Stimulated activated CD4-positive, alpha-beta T cell treated with anti-CD3 and anti-CD28 coated beads, Interleukin-4, amount 100 ng/mL, for 48 hours (primary cell): ENCODE measurements around the gene KLF14.
"Not testable (repeated sequence)": the region's sequence is repeated elsewhere in the genome, so short reads cannot be mapped to it uniquely, and the experiment has no call there.

ENCODE experiments used
- DNase-seq, 2 donors: peaks; one replicate each; pipeline ENCODE4 v3.0.0-alpha.2; 2020; ENCODE audit warnings: low read depth in 2 of 2

KLF14 gene

DNA sequence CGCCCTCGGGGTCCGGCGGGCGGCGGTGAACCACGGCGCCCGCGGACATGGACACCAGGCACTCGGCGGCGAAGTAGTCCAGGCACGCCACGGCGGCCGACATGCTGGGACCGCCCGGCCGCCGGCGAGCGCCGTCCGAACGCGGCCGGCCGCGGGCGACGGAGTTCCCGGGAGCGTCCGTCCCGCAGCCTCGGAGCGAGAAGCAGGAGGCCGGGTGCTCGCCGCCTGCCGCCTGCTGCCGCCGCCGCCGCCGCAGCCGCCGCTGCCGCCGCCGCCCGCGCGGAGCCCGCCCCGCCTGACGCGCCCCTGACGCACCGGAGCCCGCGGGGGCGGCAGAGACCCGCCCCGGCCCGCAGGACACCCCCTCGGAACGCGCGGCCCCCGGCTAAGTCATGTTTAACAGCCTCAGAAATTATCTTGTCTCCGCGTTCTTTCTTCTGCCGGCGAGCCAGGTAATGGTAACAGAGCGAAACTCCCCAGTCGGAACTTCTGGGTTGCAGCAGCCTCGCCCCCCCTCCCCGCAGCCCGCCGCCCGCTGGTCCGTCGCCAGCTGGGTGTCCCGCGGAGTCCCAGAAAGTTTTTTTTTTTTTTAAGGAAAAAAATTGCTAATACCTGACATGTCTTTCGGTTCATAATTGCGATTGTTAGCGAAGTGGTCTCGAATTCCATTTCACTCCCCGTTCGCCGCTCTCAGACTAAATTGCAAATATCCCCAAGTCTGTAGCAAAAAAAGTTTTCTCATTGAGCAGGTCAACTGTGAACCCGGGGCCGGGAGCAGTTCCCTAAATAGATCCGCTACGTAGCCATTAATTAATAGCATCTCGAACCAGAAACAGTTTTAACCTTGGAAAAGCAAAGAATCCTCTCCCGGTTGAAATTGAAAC lies at the start of gene KLF14:
Gene KLF14, minus strand, starts transcription at position 277 of the 884 bp plus-strand sequence. Its CDS starts 174 bp downstream, at position 103.
- DNase-seq = peak; percentile 10 to 12

DNA sequence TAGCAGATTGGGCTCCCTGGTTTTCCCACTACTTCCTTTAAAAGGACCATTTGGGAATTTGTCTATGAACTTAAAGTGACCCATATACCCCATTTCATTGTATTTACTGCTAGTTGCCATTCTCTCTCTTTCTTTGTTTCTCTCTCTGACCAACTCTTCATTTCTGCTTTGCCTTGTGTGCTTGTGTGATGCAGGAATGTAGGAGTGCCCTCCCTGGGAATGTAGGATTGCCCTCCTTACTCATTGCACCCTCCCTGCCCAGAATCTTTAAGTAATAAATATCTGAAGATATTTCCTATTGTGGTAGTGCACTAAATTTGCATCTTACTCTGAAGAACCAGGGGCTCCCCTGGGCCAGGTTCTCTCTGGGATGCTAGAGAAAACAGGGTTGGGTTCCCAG lies 47.3 kb upstream of the KLF14 start:
- DNase-seq = no peak

DNA sequence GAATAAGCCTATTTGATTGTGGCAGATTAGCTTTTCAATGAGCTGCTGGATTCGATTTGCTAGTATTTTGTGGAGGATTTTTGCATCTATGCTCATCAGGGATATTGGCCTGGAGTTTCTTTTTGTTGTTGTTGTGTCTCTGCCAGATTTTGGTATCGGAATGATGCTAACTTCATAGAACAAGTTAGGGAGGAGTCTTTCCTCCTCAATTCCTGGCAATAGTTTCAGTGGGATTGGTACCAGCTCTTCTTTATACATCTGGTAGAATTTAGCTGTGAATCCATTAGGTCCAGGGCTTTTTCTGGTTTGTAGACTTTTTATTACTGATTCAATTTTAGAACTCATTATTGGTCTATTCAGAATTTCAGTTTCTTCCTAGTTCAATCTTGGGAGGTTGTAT lies 43.4 kb upstream of the KLF14 start:
- no peak for DNase-seq

DNA sequence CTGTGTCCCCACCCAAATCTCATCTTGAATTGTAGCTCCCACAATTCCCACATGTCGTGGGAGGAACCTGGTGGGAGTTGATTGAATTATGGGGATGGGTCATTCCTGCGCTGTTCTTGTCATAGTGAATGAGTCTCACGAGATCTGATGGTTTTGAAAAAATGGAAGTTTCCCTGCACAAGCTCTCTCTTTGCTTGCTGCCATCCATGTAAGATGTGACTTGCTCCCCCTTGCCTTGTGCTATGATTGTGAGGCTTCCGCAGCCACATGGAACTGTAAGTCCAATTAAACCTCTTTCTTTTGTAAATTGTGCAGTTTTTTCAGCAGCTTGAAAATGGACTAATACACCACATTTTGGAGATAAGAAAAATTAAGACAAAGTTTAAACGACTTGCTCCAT lies 38.4 kb upstream of the KLF14 start:
- not testable (repeated sequence) for DNase-seq

DNA sequence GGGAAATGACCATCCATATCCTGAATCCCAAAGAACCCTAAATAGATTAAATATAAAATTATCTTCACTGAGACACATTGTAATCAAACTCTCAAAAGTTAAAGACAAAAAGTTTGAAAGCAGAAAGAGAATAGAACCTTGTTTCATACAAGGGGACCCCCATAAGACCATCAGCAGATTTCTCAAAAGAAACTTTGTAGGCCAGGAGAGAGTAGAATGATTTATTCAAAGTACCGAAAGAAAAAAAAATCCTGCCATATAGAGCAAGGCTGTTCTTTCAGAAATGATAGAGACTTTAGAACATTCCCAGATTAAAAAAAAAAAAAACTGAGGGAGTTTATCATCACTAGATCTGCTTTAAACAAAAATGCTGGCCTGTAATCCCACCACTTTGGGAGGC lies 34.8 kb upstream of the KLF14 start:
- no peak for DNase-seq

DNA sequence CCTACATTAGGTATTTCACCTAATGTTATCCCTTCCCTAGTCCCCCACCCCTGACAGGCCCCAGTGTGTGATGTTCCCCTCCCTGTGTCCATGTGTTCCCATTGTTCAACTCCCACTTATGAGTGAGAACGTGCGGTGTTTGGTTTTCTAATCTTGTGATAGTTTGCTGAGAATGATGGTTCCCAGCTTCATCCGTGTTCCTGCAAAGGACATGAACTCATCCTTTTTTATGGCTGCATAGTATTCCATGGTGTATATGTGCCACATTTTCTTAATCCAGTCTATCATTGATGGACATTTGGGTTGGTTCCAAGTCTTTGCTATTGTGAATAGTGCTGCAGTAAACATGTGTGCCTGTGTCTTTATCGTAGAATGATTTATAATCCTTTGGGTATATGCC lies 30.6 kb upstream of the KLF14 start:
- not testable (repeated sequence) for DNase-seq

DNA sequence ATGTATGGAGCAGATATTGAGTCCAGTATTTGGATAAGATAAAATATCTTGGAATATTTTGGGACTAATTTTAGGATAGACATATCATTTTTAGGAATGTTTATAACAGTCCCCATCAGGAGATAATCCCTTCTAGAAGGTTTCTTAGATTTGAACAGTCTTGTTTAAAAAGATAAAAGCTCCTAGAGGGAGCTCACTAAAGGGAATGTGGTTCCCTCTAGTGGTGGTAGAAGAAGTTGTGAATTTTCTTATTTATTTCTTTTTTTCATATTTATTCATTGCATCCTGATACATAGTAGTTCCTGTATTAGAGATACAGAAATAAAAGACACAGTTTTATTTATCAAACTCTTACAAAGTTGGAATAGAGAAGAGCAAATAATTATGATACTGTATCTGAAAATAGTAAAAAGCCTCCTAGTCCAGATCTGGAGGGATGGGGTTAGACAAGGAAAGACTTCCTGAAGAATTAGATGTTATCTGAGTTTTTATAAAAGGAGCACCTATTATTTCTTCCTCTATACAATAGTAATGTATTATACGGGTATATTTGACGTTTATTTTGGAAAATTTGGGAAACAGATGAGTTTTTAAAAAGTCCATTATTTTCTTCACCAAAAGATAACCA lies 24.5 kb upstream of the KLF14 start:
- DNase-seq = no peak

DNA sequence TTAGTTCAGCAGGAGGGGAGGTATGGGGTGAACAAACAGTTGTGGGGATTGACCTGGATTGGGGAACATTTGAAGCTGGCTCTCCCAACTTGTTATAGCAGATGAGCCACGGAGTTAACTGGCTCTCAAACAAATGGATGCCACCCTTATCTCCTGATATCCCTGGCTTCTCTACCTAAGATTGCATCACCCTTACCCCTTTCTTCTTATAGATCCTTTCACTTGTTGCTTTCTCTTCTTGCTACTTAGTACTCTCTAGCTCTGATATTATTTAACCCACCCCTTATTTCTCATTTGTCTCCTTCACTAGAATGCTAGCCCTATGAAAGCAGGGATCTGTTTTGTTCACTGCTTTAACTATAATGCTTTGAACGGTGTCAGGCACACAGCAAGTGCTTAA lies 22.3 kb upstream of the KLF14 start:
- DNase-seq = no peak

DNA sequence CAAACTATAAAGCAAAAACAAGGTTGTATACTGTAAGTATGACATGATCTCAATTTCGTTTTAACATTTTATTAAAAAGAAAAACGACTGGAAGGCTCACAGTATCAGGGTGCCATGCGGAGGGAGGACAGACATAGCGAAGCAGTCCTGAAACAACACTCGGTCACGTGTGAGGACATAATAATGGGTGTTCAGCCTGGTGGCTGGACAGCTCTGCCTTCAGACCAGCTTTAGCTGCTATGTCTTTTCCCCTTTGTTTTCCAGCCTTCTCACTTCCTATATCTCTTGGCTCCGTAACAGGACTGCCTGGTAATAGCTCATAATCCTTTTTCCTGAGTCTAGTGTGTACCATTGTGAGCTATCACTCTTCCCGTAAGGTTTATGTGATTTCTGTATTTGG lies 18.4 kb upstream of the KLF14 start:
- DNase-seq = no peak

DNA sequence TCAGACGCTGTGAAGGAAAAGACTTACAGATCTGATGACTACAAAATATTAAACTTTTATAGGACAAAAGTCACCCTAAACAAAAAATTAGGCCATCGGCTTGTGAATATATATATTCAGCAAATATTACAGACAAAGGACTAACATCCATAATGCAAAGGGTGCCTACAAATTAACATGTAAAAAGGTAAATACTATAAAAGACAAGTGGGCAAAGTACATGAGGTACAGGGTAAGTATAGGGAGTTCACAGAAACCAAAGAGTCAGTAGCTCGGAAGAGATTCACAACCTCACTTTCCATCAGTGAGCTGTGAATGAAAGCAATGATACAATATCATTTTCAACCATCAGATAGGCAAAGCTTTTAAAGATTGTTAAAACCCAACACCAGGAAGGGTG lies 16.7 kb upstream of the KLF14 start:
- DNase-seq = no peak

DNA sequence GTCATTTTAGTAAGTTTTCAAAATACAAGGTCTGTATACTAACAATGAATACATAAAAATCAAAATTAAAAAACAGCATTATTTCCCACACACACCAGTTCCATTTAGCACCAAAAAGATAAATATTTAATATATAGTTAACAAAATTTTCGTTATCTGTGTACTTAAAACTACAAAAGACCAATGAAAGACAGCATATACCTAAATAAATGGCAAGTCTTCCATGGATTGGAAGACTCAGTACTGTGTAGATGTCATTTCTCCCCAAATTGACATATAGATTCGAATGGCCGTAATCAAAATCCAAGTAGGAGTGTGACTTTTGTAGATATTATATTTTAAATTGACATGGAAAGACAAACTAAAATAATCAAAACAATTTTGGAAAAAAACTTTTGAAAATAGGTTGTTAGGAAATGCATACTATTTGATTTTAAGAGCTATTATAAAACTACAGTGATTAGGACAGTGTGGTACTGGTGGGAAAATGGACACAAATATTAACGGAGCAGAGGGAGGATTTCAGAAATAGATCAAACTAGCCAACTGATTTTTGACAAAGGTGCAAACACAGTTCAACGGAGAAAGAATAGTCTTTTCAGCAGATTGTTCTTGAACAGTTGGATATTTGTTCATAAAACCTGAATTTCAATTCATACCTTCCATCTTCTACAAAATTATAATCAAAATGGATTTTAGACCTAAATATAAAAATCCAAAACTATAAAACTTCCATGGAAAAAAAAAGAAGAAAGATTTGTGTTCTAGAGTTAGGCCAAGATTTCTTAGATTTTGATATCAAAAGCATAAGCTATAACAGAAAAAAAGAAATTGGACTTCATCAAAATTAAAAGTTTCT lies 14.8 kb upstream of the KLF14 start:
- no peak for DNase-seq

DNA sequence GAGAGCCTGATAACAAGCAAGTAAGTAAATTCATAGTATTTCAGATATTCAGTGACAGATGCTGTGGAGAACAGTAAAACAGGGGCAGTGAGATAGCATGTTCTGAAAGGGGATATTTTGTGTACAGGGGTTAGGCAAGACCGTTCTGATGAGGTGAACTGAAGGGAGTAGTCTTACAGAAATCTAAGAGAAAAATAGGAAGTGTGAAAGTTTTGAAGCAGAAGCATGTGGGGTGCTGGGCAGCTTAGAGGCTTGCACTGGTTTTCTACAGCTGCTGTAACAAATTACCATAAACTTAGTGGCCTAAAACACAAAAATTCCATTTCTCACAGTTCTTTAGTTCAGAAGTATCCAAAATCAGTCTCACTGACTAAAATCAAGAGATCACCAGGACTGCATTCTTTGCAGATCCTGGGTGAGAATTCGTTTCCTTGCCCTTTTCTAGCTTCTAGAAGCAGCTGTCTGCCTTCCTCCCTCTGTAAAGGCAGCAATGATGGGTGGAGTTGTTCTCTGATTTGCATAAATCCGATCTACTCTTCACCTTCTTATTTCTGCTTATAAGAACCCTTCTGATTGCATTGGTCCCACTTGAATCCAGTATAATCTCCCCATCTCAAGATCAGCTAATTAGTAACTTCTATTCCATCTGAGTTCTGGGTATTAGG lies 7.5 kb upstream of the KLF14 start:
- no peak for DNase-seq

DNA sequence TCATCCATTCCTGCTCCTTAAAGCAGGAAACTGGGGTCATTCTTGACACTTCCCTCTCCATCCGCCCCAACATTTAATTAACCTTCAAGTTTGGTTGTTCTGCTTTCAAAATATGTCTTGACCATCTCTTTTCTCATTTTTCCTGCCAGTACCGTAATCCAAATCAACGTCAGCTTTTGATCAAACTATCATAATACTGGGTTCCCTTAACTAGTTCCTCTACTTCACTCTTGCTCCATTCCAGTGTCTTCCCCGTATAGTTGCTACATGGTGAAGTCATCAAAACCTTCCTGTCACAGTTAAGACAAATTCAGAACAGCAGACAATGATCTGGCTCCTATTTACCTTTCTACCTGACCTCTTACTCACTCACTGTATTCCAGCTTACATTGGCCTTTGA lies 6.6 kb upstream of the KLF14 start:
- no peak for DNase-seq

DNA sequence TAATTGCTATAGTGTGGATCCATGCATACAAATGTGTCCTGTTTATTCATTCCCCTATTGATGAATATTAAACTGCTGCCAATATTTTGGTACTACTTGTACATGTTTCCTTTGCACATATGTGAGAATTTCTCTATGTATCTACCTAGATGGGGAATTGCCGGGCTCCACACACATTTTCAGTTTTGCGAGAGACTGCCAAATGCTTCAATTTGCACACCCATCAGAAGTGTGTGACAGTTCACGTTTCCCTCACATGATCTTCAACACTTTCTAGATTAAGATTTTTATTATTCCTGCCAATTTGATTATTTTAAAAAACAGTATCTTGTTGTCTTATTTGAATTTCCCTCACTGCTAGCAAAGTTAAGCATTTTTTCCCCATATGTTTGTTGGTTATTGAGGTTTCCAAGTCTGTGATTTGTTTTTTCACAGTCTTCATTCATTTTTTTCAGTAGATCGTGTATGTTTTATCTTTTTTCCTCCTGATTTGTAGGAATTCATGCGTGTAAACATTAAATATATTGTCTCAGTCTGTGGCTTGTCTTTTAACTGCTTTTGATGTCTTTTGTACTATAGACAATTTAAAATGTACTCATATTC lies 2.4 kb upstream of the KLF14 start:
- no peak for DNase-seq

DNA sequence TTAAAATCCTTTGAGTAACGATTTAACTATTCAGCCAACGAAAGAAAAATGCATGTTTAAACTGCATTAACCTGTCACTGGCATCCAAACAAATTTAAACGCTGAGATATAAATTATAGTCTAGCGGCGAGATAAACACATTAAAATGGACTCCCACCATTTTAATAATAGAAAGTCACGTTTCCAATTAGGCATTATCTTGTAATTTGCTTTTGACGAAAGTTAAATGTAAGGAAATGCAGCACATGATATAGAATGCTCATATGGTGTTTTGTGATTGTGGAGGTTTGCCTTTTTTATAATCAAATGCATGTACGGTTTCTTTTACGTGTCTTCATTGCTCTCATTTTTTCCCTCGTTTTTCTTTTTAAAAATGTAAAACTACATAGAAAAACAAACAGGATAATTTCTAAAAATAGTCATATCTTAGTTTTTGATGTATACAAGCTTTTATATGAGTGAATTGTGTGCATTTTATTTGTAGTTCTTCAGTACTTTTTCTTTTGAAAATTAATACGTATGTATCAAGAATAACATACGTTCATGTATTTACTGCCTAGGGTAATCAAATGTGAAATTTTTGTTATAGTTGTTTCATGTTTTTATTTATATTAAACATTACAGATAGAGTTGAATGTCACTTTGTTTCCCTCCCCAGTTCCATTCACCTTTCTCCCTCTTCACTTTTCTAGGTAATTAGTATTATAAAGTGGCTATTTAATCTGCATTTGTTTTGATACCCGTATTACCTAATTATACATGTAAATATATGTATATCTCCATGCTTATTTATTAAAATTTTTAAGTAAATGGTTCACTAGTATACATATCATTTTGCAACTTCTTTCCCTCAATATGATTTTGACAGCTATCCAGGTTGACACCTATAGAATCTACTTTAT lies 1.1 kb upstream of the KLF14 start:
- DNase-seq = no peak

DNA sequence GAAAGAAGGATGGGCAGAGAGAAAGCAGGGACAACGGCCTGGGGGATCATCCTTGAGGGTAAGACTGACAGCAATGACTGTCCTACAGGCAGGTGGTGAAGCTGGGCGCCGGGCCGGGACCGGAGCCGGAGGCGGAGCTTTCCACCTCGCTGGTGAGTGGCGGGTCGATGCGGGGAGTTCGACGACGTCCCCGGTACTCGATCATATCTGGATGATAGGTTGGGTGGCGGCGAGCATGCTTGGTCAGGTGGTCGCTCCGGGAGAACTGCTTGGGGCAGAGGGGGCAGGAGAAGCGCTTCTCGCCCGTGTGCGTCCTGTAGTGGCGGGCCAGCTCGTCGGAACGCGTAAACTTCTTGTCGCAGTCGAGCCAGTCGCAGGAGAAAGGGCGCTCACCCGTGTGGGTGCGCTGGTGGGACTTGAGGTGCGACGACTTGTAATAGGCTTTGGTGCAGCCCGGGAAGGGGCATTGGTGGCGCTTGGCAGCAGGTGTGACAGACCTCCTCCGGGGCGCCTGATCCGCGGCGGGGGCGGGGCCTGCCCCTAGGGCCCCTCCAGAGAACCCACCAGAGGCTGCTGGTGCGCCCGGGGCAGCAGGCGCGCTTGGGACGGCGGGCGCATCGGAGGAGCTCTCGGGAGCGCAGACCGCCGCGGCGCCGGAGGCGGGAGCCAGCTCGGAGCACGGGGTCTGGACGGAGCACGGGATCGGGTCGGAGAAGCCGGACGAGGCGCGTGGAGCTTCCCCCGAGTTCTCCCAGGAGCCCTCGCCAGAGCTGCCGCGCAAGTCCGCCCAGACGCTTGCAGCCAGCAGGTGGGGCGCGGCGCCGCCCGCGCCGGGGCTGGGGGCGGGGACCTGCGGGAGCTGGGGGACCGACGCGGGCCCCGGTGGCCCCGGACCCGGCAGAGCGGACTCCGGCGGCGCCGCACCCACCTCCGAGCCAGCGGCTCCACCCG lies 752 bp downstream of the KLF14 start:
- DNase-seq = peak; percentile 6 to 12

DNA sequence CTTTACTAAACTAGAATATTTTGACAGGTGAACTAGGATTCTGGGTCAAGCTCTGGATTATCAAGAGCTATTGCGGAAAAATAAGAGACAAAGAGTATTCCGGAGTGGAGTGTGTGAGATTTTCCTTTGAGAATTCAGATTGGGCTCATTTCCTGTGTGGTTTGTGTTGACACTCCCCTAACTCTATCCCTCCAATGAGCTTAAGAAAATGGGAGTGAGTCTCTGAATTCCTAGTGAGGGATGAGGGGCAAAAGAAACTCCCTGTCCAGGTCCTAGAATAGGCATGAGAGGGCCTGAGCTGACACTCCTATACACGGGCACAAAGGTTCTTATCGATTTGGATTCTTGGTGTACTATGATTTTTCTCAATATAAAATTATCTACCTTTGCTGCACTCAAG lies 10.2 kb downstream of the KLF14 start:
- DNase-seq = no peak

DNA sequence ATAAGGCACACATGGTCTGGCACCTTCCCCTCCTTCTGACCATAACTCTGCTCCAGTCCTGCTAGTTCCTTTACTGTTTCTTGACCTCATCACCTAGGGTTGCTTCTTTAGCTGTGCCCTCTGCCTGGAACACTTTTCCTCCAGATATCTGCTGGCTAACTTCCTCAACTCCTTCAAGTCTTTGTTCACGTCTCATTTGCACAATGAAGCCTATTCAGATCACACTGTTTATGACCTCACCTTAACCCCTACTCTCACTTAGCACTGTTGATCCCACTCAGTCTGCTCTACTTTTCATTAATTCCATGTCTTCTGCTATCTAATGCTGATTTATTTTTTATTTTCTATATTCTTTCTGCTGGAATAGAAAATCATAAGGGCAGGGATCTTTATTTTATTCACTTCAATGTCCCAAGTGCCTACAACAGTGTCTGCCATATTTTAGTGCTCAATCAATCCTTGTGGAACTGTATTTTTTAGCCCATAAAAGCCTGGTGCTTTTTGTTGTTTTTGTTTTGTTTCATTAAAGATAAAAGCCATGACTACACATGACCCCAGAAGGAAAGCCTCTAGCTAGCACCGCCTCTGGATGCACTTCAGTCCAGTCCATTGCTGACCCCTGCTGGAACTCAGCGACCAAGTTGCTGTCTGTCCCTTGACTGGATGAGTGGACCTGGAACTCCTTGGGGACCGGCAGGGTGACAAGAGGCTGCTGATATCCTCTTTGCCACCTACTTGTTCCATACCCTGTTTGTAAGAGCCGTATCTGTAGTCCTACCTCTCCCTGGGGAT lies 12.3 kb downstream of the KLF14 start:
- no peak for DNase-seq
